ENCODE measurements around the gene SLC2A14.
A peak's percentile ranks its signal among the peaks of the same experiment; 100 is the strongest.
"Not testable (repeated sequence)": the region's sequence is repeated elsewhere in the genome, so short reads cannot be mapped to it uniquely, and the experiment has no call there.

SLC2A14 gene

GRCh38 chr12:7853557-7853956, 19.2 kb downstream of the SLC2A14 start:
- Mint-ChIP-seq H3K4me3 (no peak overlapping the region), H3K4me1 (ENCODE audit: low read depth) (no peaks in the 10 kb centered on the region), H3K36me3 (ENCODE audit: low read depth) (no peaks in the 10 kb centered on the region), H3K27me3 (ENCODE audit: low read depth) (peaks cover 30% of the 10 kb centered on the region), H3K9me3 (no peaks in the 10 kb centered on the region), H3K27ac (no peak overlapping the region)

GRCh38 chr12:7851622-7852081, 21.1 kb downstream of the SLC2A14 start:
- H3K27me3 Mint-ChIP-seq (ENCODE audit: low read depth): peaks cover 34% of the 10 kb centered on the region
- H3K4me3 Mint-ChIP-seq; H3K27ac Mint-ChIP-seq; H3K9me3 Mint-ChIP-seq; H3K36me3 Mint-ChIP-seq (ENCODE audit: low read depth); H3K4me1 Mint-ChIP-seq (ENCODE audit: low read depth): not testable (repeated sequence)

GRCh38 chr12:7850099-7850498, 22.6 kb downstream of the SLC2A14 start:
- not testable (repeated sequence) for H3K4me3 Mint-ChIP-seq, H3K27ac Mint-ChIP-seq

GRCh38 chr12:7848098-7848422, 24.7 kb downstream of the SLC2A14 start:
- not testable (repeated sequence) for H3K4me1 Mint-ChIP-seq (ENCODE audit: low read depth); H3K36me3 Mint-ChIP-seq (ENCODE audit: low read depth); H3K27ac Mint-ChIP-seq; H3K4me3 Mint-ChIP-seq; H3K9me3 Mint-ChIP-seq
- H3K27me3 Mint-ChIP-seq (ENCODE audit: low read depth): peaks cover 35% of the 10 kb centered on the region

More at GRCh38 chr12:7850099-7850498, 22.6 kb downstream of the SLC2A14 start:
- not testable (repeated sequence) for H3K9me3 Mint-ChIP-seq; H3K4me1 Mint-ChIP-seq (ENCODE audit: low read depth); H3K36me3 Mint-ChIP-seq (ENCODE audit: low read depth)
- peaks cover 34% of the 10 kb centered on the region for H3K27me3 Mint-ChIP-seq (ENCODE audit: low read depth)

- H3K27ac Mint-ChIP-seq; H3K4me1 Mint-ChIP-seq (ENCODE audit: low read depth); H3K9me3 Mint-ChIP-seq; H3K4me3 Mint-ChIP-seq; H3K36me3 Mint-ChIP-seq (ENCODE audit: low read depth): not testable (repeated sequence)
- H3K27me3 Mint-ChIP-seq (ENCODE audit: low read depth): peaks cover 29% of the 10 kb centered on the region
Measured at GRCh38 chr12:7847226-7848097, 25.3 kb downstream of the SLC2A14 start.

GRCh38 chr12:7844116-7844515, 28.6 kb downstream of the SLC2A14 start:
- no peaks in the 10 kb centered on the region for H3K36me3 Mint-ChIP-seq (ENCODE audit: low read depth)
- H3K27me3 Mint-ChIP-seq (ENCODE audit: low read depth): peaks cover 10% of the 10 kb centered on the region

GRCh38 chr12:7843583-7843982, 29.1 kb downstream of the SLC2A14 start:
- Mint-ChIP-seq H3K27me3 (ENCODE audit: low read depth) (peaks cover 10% of the 10 kb centered on the region), H3K27ac (peak overlapping the region; percentile 69)
- not testable (repeated sequence) for H3K36me3 Mint-ChIP-seq (ENCODE audit: low read depth); H3K9me3 Mint-ChIP-seq; H3K4me3 Mint-ChIP-seq; H3K4me1 Mint-ChIP-seq (ENCODE audit: low read depth)

More at GRCh38 chr12:7844116-7844515, 28.6 kb downstream of the SLC2A14 start:
- Mint-ChIP-seq H3K9me3 (no peaks in the 10 kb centered on the region), H3K4me1 (ENCODE audit: low read depth) (peaks cover 3% of the 10 kb centered on the region), H3K4me3 (no peak overlapping the region), H3K27ac (no peak overlapping the region)

- H3K4me1 Mint-ChIP-seq (ENCODE audit: low read depth); H3K4me3 Mint-ChIP-seq; H3K27ac Mint-ChIP-seq; H3K9me3 Mint-ChIP-seq; H3K36me3 Mint-ChIP-seq (ENCODE audit: low read depth): not testable (repeated sequence)
- peaks cover 10% of the 10 kb centered on the region for H3K27me3 Mint-ChIP-seq (ENCODE audit: low read depth)
Measured at GRCh38 chr12:7843149-7843548, 29.6 kb downstream of the SLC2A14 start.

- not testable (repeated sequence) for H3K4me3 Mint-ChIP-seq; H3K9me3 Mint-ChIP-seq; H3K36me3 Mint-ChIP-seq (ENCODE audit: low read depth); H3K27me3 Mint-ChIP-seq (ENCODE audit: low read depth); H3K4me1 Mint-ChIP-seq (ENCODE audit: low read depth)
- H3K27ac Mint-ChIP-seq: peak overlapping the region; percentile 21
Measured at GRCh38 chr12:7842444-7842843, 30.3 kb downstream of the SLC2A14 start.

- not testable (repeated sequence) for H3K9me3 Mint-ChIP-seq; H3K36me3 Mint-ChIP-seq (ENCODE audit: low read depth); H3K4me1 Mint-ChIP-seq (ENCODE audit: low read depth); H3K27ac Mint-ChIP-seq; H3K4me3 Mint-ChIP-seq; H3K27me3 Mint-ChIP-seq (ENCODE audit: low read depth)
Measured at GRCh38 chr12:7839848-7840247, 32.9 kb downstream of the SLC2A14 start.

- not testable (repeated sequence) for H3K27me3 Mint-ChIP-seq (ENCODE audit: low read depth); H3K9me3 Mint-ChIP-seq; H3K27ac Mint-ChIP-seq; H3K4me1 Mint-ChIP-seq (ENCODE audit: low read depth); H3K4me3 Mint-ChIP-seq; H3K36me3 Mint-ChIP-seq (ENCODE audit: low read depth)
Measured at GRCh38 chr12:7839226-7839625, 33.5 kb downstream of the SLC2A14 start.

GRCh38 chr12:7837366-7837765, 35.3 kb downstream of the SLC2A14 start:
- Mint-ChIP-seq H3K36me3 (ENCODE audit: low read depth) (no peaks in the 10 kb centered on the region), H3K9me3 (no peaks in the 10 kb centered on the region), H3K27ac (no peak overlapping the region), H3K4me1 (ENCODE audit: low read depth) (peaks cover under 1% of the 10 kb centered on the region), H3K27me3 (ENCODE audit: low read depth) (peaks cover 4% of the 10 kb centered on the region), H3K4me3 (no peak overlapping the region)

GRCh38 chr12:7835766-7836165, 36.9 kb downstream of the SLC2A14 start:
- Mint-ChIP-seq H3K36me3 (ENCODE audit: low read depth) (no peaks in the 10 kb centered on the region), H3K27me3 (ENCODE audit: low read depth) (peaks cover 8% of the 10 kb centered on the region), H3K27ac (no peak overlapping the region), H3K4me1 (ENCODE audit: low read depth) (peaks cover 3% of the 10 kb centered on the region), H3K4me3 (no peak overlapping the region), H3K9me3 (no peaks in the 10 kb centered on the region)

GRCh38 chr12:7835116-7835515, 37.6 kb downstream of the SLC2A14 start:
- Mint-ChIP-seq H3K27ac (no peak overlapping the region), H3K9me3 (no peaks in the 10 kb centered on the region), H3K36me3 (ENCODE audit: low read depth) (no peaks in the 10 kb centered on the region), H3K4me1 (ENCODE audit: low read depth) (peaks cover 3% of the 10 kb centered on the region), H3K27me3 (ENCODE audit: low read depth) (peaks cover 8% of the 10 kb centered on the region), H3K4me3 (no peak overlapping the region)

GRCh38 chr12:7834701-7835100, 38.0 kb downstream of the SLC2A14 start:
- peaks cover 8% of the 10 kb centered on the region for H3K27me3 Mint-ChIP-seq (ENCODE audit: low read depth)
- no peak overlapping the region for H3K27ac Mint-ChIP-seq
- no peaks in the 10 kb centered on the region for H3K36me3 Mint-ChIP-seq (ENCODE audit: low read depth)
- H3K4me1 Mint-ChIP-seq (ENCODE audit: low read depth): peaks cover 3% of the 10 kb centered on the region
- no peak overlapping the region for H3K4me3 Mint-ChIP-seq
- H3K9me3 Mint-ChIP-seq: no peaks in the 10 kb centered on the region

- no peak overlapping the region for H3K4me3 Mint-ChIP-seq
- no peaks in the 10 kb centered on the region for H3K36me3 Mint-ChIP-seq (ENCODE audit: low read depth)
- no peaks in the 10 kb centered on the region for H3K9me3 Mint-ChIP-seq
- peaks cover 8% of the 10 kb centered on the region for H3K27me3 Mint-ChIP-seq (ENCODE audit: low read depth)
- H3K27ac Mint-ChIP-seq: no peak overlapping the region
- H3K4me1 Mint-ChIP-seq (ENCODE audit: low read depth): peaks cover 3% of the 10 kb centered on the region
Measured at GRCh38 chr12:7833831-7834230, 38.9 kb downstream of the SLC2A14 start.

Measured in T-helper 1 cell treated with Interleukin-12 subunit alpha and Interleukin-12 subunit beta and Interleukin-4 antibody, amounts not matched to agents 30 μg/mL and 1 μg/mL, for 36 hours (primary cell).